Fibroblast of lung (primary cell): ENCODE results near the gene NXPH4.

Experiments
- EZH2 ChIP-seq: IDR thresholded peaks from 2 replicates; pipeline ENCODE4 v1.5.1; 2012; ENCODE audit warnings: low read length, control low read depth, mild to moderate bottlenecking; ENCODE audit errors: missing control alignments
- TF ChIP-seq, protein P1 (sequence below), 2 donors: IDR thresholded peaks in 1 of 2; conservative IDR thresholded peaks in 1 of 2; 1 replicate in 1 of 2; 2 replicates in 1 of 2; pipeline ENCODE4 v1.5.1; 2011 to 2012; ENCODE audit warnings: low read length in 2 of 2, control low read depth in 1 of 2, inconsistent platforms in 1 of 2, low read depth in 1 of 2, mild to moderate bottlenecking in 1 of 2

DNA sequence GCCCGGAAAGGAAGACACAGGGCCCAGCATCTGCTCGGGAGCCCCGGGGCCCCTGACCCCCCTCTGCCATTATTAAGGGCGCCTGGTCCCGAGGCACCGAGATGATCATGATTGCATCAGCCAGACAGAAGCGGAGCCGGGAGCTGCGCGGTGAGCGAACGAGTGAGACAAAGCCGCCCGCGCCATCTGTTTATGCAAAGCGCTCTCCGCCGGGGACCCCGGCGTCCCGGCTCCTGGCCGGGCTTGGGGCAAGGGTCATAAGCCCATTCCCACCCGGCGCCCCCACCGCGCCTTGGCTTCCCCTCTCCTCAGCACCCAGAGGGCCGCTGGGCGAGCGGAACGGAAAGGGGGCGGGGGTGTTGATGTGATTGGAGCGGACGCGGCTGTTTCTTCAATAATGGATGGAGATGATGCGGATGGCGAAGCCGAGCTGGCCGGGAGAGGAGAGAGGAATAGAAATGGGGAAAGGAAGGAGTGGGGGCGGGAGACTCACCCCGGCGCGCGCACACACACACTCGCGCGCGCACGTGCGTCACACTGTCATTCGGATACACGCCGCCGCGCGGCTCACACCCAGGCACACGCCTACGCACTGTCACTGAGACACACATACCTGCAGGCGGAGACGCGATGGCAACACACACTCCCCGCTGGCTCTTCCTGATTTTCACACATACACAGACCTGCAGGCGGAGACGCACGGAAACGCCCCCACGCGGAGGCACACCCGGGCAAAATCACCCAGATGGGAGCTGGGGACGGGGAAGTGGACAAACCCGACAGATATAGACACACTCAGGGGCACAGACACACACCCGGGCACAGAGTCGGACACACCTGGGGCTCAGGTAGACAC lies 23.7 kb downstream of the NXPH4 start:
- TF ChIP-seq, protein P1, sequence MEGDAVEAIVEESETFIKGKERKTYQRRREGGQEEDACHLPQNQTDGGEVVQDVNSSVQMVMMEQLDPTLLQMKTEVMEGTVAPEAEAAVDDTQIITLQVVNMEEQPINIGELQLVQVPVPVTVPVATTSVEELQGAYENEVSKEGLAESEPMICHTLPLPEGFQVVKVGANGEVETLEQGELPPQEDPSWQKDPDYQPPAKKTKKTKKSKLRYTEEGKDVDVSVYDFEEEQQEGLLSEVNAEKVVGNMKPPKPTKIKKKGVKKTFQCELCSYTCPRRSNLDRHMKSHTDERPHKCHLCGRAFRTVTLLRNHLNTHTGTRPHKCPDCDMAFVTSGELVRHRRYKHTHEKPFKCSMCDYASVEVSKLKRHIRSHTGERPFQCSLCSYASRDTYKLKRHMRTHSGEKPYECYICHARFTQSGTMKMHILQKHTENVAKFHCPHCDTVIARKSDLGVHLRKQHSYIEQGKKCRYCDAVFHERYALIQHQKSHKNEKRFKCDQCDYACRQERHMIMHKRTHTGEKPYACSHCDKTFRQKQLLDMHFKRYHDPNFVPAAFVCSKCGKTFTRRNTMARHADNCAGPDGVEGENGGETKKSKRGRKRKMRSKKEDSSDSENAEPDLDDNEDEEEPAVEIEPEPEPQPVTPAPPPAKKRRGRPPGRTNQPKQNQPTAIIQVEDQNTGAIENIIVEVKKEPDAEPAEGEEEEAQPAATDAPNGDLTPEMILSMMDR (conservative IDR thresholded peaks at IDR 0.05 in 1 of 2, IDR thresholded peaks at IDR 0.05 in 1 of 2; ENCODE audit: low read depth in 1 of 2, low read length in 2 of 2) = no peak
- no peak for TF ChIP-seq EZH2
